Prostate gland (tissue), 2 donors: ENCODE results near the gene LYPD6. TPM values are rescaled to one million over a fixed set of nuclear protein-coding genes. Genes with fewer than 3 reads are reported as not detected.
"Not testable (repeated sequence)": the region's sequence is repeated elsewhere in the genome, so short reads cannot be mapped to it uniquely, and the experiment has no call there.

Source experiments
- DNase-seq: peaks from one replicate; pipeline ENCODE4 v3.0.0-alpha.2; 2019; ENCODE audit warnings: low spot score
- H3K27ac ChIP-seq, 2 donors: fragments of 200-600 bp; sonication (generic); 2 replicates each; pipeline ENCODE4 v1.5.1; 2017 to 2019
- H3K27me3 ChIP-seq: fragments of 200-600 bp; sonication (generic); replicated peaks from 2 replicates; pipeline ENCODE4 v1.5.1; 2019; ENCODE audit not compliant: insufficient read depth
- H3K36me3 ChIP-seq, 2 donors: fragments of 200-600 bp; sonication (generic); 1 replicate in 1 of 2; 2 replicates in 1 of 2; pipeline versions ENCODE4 v1.5.1 to v1.8.1; 2017 to 2019
- H3K4me1 ChIP-seq: fragments of 200-600 bp; sonication (generic); replicated peaks from 2 replicates; pipeline ENCODE4 v1.5.1; 2019
- H3K4me3 ChIP-seq, 2 donors: fragments of 200-600 bp; sonication (generic); 2 replicates each; pipeline ENCODE4 v1.5.1; 2017 to 2019
- H3K9me3 ChIP-seq: fragments of 200-600 bp; sonication (generic); 2 replicates; pipeline ENCODE4 v1.5.1; 2017
- POLR2A ChIP-seq: fragments of 450-650 bp; IDR thresholded peaks from one replicate; pipeline ENCODE4 v1.6.1; 2016; ENCODE audit warnings: antibody characterized with exemption, mild to moderate bottlenecking
- POLR2AphosphoS5 ChIP-seq: sonication (generic); formaldehyde crosslinking; IDR thresholded peaks from one replicate; pipeline ENCODE4 v1.6.1; 2017; ENCODE audit warnings: antibody characterized with exemption
- WGBS: methylation state at CpG from one replicate; pipeline ENCODE4 v1.1.5; 2018; 5-methylcytosine and 5-hydroxymethylcytosine counted together
- intact Hi-C: fragments of 100-400 bp; cut with DNase I; formaldehyde crosslinking; loops from one replicate; pipeline ENCODE4 v1.14.2; 2022
- total RNA-seq, 2 donors: library from RNA; depleted of rRNA; stranded (reverse); fragments of >200 nt; gene quantifications; one replicate each; pipeline ENCODE4 v1.1.0, GENCODE V29; 2016
- TF ChIP-seq, protein P1 (sequence below), 4 experiments: fragments of 200-600 bp in 2 of 4; fragments of 450-650 bp in 2 of 4; sonication (generic) in 2 of 4; IDR thresholded peaks; 1 replicate in 3 of 4; 2 replicates in 1 of 4; pipeline ENCODE4 v1.5.1; 2016 to 2019; ENCODE audit warnings: antibody characterized with exemption in 4 of 4, mild to moderate bottlenecking in 2 of 4, moderate library complexity in 2 of 4

The LYPD6 gene
- total RNA-seq, 2 donors from 2014 or later = 2.3 to 5.1 TPM

DNA sequence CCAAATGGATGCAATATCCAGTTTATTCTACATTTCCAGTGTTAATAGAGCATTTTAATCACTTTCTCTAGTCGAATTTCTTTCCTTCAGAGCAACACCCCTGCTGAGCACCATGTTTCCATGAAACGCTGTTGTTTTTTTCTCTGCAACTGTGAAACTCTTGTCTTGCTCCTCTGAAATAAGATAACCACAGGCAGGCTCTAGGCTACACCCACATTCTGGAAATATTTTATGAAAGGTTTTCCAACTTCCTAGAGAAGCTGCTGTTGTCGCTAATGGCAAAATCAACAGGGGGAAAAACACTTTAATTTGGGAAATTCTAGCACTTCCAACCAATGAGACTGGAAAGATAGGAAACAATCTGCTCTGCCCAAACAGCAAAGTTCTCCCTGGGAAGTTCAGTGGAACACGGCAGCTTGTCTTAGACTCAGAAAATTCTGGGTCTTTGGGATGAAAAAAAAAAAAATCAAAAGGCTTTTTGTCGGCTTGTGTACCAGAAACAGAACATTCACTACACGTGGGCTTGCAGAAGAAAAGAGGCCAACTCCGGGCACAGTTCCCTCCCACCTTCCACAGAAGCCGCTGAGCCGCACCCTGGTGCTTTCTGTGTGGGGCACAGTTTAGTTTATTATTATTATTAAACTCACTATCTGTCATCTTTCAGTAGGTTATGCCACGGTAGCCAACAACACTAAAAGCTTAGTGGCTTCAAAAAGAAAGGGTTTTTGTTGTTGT is 158.5 kb downstream of the LYPD6 start:
- TF ChIP-seq, protein P1, sequence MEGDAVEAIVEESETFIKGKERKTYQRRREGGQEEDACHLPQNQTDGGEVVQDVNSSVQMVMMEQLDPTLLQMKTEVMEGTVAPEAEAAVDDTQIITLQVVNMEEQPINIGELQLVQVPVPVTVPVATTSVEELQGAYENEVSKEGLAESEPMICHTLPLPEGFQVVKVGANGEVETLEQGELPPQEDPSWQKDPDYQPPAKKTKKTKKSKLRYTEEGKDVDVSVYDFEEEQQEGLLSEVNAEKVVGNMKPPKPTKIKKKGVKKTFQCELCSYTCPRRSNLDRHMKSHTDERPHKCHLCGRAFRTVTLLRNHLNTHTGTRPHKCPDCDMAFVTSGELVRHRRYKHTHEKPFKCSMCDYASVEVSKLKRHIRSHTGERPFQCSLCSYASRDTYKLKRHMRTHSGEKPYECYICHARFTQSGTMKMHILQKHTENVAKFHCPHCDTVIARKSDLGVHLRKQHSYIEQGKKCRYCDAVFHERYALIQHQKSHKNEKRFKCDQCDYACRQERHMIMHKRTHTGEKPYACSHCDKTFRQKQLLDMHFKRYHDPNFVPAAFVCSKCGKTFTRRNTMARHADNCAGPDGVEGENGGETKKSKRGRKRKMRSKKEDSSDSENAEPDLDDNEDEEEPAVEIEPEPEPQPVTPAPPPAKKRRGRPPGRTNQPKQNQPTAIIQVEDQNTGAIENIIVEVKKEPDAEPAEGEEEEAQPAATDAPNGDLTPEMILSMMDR (IDR thresholded peaks at IDR 0.05) = no peak
- TF ChIP-seq POLR2AphosphoS5 (no peak), POLR2A (no peak)
- 57% methylated on average over 10 of the region's 10 CpGs for WGBS
- no peak for DNase-seq
- Histone ChIP-seq H3K9me3 (no peaks in the 10 kb centered on the region), H3K36me3 (no peaks in the 10 kb centered on the region), H3K27ac (no peak overlapping the region), H3K4me3 (no peak overlapping the region), H3K4me1 (no peaks in the 10 kb centered on the region), H3K27me3 (peaks cover 3% of the 10 kb centered on the region)
- intact Hi-C loops = no loop called here

DNA sequence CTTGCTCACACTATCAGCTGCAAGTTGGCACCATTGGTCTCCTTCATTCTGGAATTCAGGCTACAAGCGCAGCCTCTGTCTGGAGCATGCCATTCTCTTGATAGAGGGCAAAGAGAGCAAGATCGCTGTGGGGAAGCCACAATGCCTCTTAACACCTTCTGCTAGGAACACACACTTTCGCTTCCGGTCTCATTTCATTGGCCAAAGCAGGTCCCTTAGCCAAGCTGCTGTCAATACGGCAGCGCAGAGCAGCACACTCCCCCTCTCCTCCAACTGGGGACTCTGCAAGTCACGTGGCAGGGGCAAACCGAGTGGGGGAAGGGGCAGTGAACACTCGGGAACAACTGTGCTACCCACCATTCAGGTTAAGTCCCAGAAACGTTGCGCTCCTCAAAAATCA is 159.1 kb downstream of the LYPD6 start:
- no peak for DNase-seq
- intact Hi-C loops = no loop called here
- TF ChIP-seq POLR2A (no peak), POLR2AphosphoS5 (no peak)
- TF ChIP-seq, protein P1 (IDR thresholded peaks at IDR 0.05) = no peak
- Histone ChIP-seq H3K9me3 (no peaks in the 10 kb centered on the region), H3K36me3 (no peaks in the 10 kb centered on the region), H3K4me3 (no peak overlapping the region), H3K27me3 (peaks cover 3% of the 10 kb centered on the region), H3K4me1 (no peaks in the 10 kb centered on the region), H3K27ac (no peak overlapping the region)
- whole genome bisulfite sequencing = 80% methylated on average over 11 of the region's 11 CpGs

DNA sequence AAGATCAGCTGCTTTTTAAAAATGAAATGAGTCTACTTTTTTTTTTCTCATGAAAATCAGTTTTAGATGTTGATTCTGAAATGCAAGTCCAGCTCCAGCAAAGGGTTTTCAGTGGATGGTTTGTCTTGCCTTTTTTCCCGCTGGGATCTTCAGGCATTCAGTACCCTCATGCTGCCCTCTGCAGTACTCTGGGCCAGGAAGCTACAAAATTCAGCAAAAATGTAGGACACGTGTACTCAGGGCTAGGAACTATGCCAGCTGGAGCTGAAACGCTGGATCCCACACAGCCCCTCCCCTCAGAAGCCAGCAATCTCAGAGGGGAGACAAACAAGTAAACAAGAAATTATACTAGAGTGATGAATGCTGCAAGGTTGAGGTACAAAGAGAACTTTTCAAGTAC is 159.9 kb downstream of the LYPD6 start:
- H3K4me3 ChIP-seq = no peak overlapping the region
- H3K27ac ChIP-seq = no peak overlapping the region
- H3K9me3 ChIP-seq = no peaks in the 10 kb centered on the region
- WGBS = 10% methylated on average over 3 of the region's 3 CpGs
- intact Hi-C loops = no loop called here
- H3K27me3 ChIP-seq = peaks cover 3% of the 10 kb centered on the region
- no peaks in the 10 kb centered on the region for H3K36me3 ChIP-seq
- TF ChIP-seq, protein P1 (IDR thresholded peaks at IDR 0.05) = no peak
- TF ChIP-seq POLR2A (no peak), POLR2AphosphoS5 (no peak)
- DNase-seq = no peak
- H3K4me1 ChIP-seq = no peaks in the 10 kb centered on the region

DNA sequence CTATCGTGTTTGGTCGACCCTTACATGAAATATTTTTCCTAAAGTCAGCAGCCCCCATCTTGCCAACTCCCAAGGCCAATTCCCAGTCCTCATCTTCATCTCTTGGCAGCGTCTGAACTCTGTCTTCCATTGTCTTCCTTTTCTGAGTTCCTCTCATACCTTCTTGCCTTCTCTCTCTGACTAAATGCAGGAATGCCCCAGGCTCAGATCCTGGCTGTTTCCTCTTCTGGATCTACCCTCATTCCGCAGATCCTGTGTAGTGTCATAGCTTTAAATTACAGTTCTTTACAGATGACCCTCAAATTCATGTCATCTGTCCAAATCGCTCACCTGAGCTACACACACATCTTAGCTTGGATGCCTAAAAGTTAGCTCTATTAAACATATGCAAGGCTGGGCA is 162.5 kb downstream of the LYPD6 start:
- DNase-seq = no peak
- intact Hi-C loops = no loop called here
- Histone ChIP-seq H3K4me3 (no peak overlapping the region), H3K36me3 (no peaks in the 10 kb centered on the region), H3K27ac (no peak overlapping the region), H3K9me3 (no peaks in the 10 kb centered on the region), H3K4me1 (no peaks in the 10 kb centered on the region), H3K27me3 (peaks cover 3% of the 10 kb centered on the region)
- no peak for TF ChIP-seq POLR2A
- no peak for TF ChIP-seq POLR2AphosphoS5
- TF ChIP-seq, protein P1 (IDR thresholded peaks at IDR 0.05) = no peak
- WGBS = 88% methylated on average over 5 of the region's 5 CpGs

DNA sequence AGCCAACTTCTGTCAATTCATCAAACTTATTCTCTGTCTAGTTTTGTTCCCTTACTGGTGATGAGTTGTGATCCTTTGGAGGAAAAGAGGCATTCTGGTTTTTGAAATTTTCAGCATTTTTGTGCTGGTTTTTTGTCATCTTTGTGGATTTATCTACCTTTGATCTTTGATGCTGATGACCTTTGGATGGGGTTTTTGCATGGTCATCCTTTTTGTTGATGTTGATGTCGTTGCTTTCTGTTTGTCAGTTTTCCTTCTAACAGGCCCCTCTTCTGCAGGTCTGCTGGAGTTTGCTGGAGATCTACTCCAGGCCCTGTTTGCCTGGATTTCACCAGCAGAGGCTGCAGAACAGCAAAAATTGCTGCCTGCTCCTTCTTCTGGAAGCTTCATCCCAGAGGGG is 168.8 kb downstream of the LYPD6 start:
- 92% methylated on average over 1 of the region's 1 CpG for WGBS
- H3K9me3 ChIP-seq, H3K4me1 ChIP-seq, DNase-seq, H3K27ac ChIP-seq, intact Hi-C loops, H3K4me3 ChIP-seq, H3K27me3 ChIP-seq, H3K36me3 ChIP-seq: not testable (repeated sequence)

DNA sequence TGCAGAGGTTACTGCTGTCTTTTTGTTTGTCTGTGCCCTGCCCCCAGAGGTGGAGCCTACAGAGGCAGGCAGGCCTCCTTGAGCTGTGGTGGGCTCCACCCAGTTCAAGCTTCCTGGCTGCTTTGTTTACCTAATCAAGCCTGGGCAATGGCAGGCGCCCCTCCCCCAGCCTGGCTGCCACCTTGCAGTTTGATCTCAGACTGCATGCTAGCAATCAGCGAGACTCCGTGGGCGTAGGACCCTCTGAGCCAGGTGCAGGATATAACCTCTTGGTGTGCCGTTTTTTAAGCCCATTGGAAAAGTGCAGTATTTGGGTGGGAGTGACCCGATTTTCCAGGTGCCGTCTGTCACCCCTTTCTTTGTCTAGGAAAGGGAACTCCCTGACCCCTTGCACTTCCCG is 176.4 kb downstream of the LYPD6 start:
- H3K9me3 ChIP-seq, H3K4me1 ChIP-seq, DNase-seq, H3K27me3 ChIP-seq, H3K27ac ChIP-seq, H3K4me3 ChIP-seq, H3K36me3 ChIP-seq, intact Hi-C loops: not testable (repeated sequence)
- WGBS = 51% methylated on average over 8 of the region's 8 CpGs
